ENCODE measurements around the gene KEAP1. TPM values are rescaled to one million over a fixed set of nuclear protein-coding genes. Genes with fewer than 3 reads are reported as not detected.
A peak's percentile ranks its signal among the peaks of the same experiment; 100 is the strongest.
"Not testable (repeated sequence)": the region's sequence is repeated elsewhere in the genome, so short reads cannot be mapped to it uniquely, and the experiment has no call there.

Gene KEAP1
- total RNA-seq, result 10 to 100 TPM; 95.4 to 99.9 (median 97.8) TPM

DNA sequence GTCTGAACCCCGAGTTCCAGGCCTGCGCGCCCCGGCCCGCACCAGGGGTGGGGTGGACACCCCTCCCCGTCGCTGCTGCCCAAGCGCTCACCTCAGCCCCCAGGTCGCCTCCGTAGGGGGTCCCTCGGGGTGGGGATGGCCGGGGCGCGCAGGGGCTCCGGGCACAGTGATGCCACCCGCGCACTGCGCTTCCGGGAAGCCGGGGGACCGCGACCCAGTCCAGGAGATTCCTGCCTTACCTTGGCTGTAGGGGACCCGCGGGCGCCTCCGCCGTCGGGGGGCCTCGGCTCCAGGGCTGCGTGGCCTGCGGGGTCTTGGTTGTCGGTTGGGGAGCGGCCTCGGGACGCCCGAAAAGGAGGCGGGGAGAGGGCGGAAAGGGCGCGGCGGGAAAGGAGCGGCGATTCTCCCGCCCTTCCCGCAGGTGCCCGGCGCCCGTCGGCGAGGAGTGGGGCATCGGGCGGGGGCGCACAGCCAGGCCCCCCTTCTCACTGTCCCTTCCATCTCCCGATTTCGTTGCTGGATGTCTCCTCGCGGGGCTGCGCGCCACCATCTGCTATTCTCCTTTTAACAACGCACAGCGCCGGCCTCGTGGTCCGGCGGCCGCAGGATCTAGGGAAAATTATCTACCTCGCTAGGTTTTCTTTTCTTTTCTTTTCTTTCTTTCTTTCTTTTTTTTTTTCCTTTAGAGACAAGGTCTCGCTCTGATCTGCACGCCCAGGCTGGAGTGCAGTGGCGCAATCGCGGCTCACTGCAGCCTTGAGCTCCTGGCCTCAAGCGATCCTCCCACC, at the start of gene KEAP1:
Gene KEAP1, minus strand, starts transcription at position 355 of the 788 bp plus-strand sequence. CDS start 3,323 bp downstream, outside the sequence.
- Histone ChIP-seq H3K9me3 (no peaks in the 10 kb centered on the region), H3K4me1 (peaks cover 16 to 31% of the 10 kb centered on the region in 2 donors), H3K27ac (peak within 1 kb of the TSS; percentile 95 to 99 (median 97)), H3K4me3 (replicated peaks in 1 of 3) (peak within 1 kb of the TSS; percentile 87 to 95 (median 92)), H3K27me3 (no peaks in the 10 kb centered on the region), H3K36me3 (peaks cover 8 to 13% of the 10 kb centered on the region in 2 donors)
- peak; percentile 38 to 44 for DNase-seq
- no peak for TF ChIP-seq POLR2A (IDR thresholded peaks at IDR 0.05)
- TF ChIP-seq, protein P1, sequence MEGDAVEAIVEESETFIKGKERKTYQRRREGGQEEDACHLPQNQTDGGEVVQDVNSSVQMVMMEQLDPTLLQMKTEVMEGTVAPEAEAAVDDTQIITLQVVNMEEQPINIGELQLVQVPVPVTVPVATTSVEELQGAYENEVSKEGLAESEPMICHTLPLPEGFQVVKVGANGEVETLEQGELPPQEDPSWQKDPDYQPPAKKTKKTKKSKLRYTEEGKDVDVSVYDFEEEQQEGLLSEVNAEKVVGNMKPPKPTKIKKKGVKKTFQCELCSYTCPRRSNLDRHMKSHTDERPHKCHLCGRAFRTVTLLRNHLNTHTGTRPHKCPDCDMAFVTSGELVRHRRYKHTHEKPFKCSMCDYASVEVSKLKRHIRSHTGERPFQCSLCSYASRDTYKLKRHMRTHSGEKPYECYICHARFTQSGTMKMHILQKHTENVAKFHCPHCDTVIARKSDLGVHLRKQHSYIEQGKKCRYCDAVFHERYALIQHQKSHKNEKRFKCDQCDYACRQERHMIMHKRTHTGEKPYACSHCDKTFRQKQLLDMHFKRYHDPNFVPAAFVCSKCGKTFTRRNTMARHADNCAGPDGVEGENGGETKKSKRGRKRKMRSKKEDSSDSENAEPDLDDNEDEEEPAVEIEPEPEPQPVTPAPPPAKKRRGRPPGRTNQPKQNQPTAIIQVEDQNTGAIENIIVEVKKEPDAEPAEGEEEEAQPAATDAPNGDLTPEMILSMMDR (IDR thresholded peaks at IDR 0.05), result no peak
- intact Hi-C loops (cut with DNase I), result loop anchor here (10.0 kb wide), 1 partner anchor 62 kb away; the partner anchor contains the start of genes CDKN2D and KRI1
- WGBS, 2 donors, result 8 to 12% methylated on average over 26 to 39 of the region's 73 CpGs

DNA sequence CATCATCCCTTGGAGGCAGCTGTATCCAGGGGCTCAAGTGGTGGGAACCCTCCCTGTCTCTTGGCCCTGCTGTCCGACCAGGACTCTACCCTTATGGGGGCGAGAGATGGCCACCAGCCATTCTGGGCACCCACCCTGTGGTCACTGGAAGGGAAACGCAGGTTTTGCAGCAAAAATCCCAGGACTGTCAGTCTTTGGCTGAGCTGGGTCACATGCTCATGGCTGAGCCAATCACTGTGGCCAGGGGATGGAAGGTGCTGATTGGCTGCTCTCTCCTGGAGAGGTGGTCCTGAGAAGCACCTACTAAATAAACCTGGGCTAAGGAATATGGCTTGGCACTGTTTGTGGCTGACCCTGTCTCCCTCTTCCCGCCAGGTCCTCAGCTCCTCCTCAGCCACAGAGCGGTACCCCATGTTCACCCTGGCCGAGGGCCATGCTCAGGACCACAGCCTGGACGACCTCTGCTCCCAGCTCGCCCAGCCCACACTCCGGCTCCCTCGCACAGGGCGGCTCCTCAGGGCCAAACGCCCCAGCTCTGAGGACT, 49.4 kb upstream of the KEAP1 start:
- TF ChIP-seq, protein P1 (IDR thresholded peaks at IDR 0.05), result no peak
- no peak for TF ChIP-seq POLR2A (IDR thresholded peaks at IDR 0.05)
- Histone ChIP-seq H3K4me3 (replicated peaks in 1 of 3) (no peak overlapping the region), H3K36me3 (peaks cover 55 to 64% of the 10 kb centered on the region in 2 donors), H3K27me3 (no peaks in the 10 kb centered on the region), H3K4me1 (no peaks in the 10 kb centered on the region), H3K27ac (no peak overlapping the region), H3K9me3 (no peaks in the 10 kb centered on the region)
- WGBS, 2 donors, result 75 to 89% methylated on average over 11 to 12 of the region's 12 CpGs
- intact Hi-C loops (cut with DNase I), result no loop called here
- DNase-seq, result no peak

DNA sequence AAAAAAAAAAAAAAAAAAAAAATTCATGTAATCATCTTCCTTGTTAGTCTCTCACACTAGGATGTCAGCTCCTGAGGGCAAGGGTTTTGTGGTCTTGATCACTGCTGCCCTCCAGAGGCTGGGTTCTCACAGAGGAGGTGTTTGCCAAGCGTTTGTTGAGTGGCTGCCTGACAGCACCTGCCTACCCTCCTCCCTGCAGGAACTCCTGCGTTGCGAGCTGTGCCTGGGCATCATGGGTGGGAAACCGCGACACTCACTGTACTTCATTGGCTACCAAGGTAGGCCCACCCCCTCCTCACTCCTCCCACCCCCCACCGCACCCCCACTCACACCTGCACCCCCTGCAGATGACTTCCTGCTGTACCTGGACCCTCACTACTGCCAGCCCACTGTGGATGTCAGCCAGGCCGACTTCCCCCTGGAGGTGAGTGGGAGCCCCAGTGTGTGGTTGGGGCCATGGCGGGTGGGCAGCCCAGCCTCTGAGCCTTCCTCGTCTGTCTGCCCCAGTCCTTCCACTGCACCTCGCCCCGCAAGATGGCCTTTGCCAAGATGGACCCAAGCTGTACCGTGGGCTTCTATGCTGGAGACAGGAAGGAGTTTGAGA, 48.6 kb upstream of the KEAP1 start:
- Histone ChIP-seq H3K27me3 (no peaks in the 10 kb centered on the region), H3K27ac (no peak overlapping the region), H3K4me3 (replicated peaks in 1 of 3) (no peak overlapping the region), H3K4me1 (no peaks in the 10 kb centered on the region), H3K36me3 (peaks cover 55 to 64% of the 10 kb centered on the region in 2 donors), H3K9me3 (no peaks in the 10 kb centered on the region)
- WGBS, 2 donors, result 92 to 99% methylated on average over 7 to 11 of the region's 12 CpGs
- no peak for TF ChIP-seq POLR2A (IDR thresholded peaks at IDR 0.05)
- TF ChIP-seq, protein P1 (IDR thresholded peaks at IDR 0.05), result no peak
- intact Hi-C loops (cut with DNase I), result no loop called here
- no peak for DNase-seq

DNA sequence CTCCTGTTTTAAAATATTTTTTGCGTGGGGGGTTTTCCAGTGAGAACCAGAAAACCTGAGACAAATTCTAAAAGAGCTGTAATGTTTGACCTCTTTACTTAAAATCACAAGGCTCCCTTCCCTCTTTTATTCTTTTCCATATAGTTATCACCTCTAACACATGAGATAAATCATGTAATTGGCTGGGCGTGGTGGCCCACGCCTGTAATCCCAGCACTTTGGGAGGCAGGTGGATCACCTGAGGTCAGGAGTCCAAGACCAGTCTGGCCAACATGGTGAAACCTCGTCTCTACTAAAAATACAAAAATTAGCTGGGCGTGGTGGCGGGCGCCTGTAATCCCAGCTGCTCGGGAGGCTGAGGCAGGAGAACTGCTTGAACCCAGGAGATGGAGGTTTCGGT, 47.9 kb upstream of the KEAP1 start:
- H3K4me3 ChIP-seq (replicated peaks in 1 of 3); H3K27ac ChIP-seq; H3K4me1 ChIP-seq; H3K9me3 ChIP-seq; H3K27me3 ChIP-seq; DNase-seq; intact Hi-C loops (cut with DNase I): not testable (repeated sequence)
- 86 to 98% methylated on average over 9 of the region's 9 CpGs for WGBS, 2 donors
- peaks cover 60 to 67% of the 10 kb centered on the region in 2 donors for H3K36me3 ChIP-seq

DNA sequence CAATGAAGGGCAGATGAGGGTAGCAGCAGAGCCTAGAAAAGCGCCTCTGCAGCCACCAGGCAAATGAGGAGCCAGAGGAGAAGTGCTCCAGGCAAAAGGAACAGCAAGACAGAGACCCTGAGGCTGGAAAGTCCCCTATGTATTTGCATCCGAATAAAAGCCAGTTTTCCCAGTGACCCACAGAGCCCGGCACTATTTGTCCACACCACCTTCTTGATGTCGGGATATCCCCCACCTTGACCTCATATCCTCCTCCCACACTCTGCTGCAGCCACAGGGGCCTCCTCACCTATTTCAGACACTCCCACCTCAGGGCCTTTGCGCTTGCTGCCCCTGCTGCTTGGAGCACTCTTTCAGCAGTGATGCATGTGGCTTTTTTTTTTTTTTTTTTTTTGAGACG, 47.2 kb upstream of the KEAP1 start:
- peaks cover 0 to 4% of the 10 kb centered on the region in 2 donors for H3K4me1 ChIP-seq
- TF ChIP-seq POLR2A (IDR thresholded peaks at IDR 0.05), result no peak
- TF ChIP-seq, protein P1 (IDR thresholded peaks at IDR 0.05), result no peak
- WGBS, 2 donors, result 80 to 97% methylated on average over 6 of the region's 6 CpGs
- no peaks in the 10 kb centered on the region for H3K9me3 ChIP-seq
- peaks cover 60 to 67% of the 10 kb centered on the region in 2 donors for H3K36me3 ChIP-seq
- intact Hi-C loops (cut with DNase I), result no loop called here
- DNase-seq, result no peak
- H3K27me3 ChIP-seq, result no peaks in the 10 kb centered on the region
- H3K4me3 ChIP-seq (replicated peaks in 1 of 3), result no peak overlapping the region
- no peak overlapping the region for H3K27ac ChIP-seq

Data from thyroid gland (tissue), 4 donors.